Endodermal cell (in vitro differentiated cells): ENCODE results near the gene PERCC1. TPM values are rescaled to one million over a fixed set of nuclear protein-coding genes. Genes with fewer than 3 reads are reported as not detected.

ENCODE experiments used
- DNase-seq: peaks from one replicate; pipeline ENCODE4 v3.0.0-alpha.2; 2017
- H3K27ac ChIP-seq: 2 replicates; pipeline ENCODE4 v1.5.1; 2013; ENCODE audit warnings: mild to moderate bottlenecking, low read depth, low read length, moderate library complexity
- H3K27me3 ChIP-seq: 2 replicates; pipeline ENCODE4 v1.6.1; 2013; ENCODE audit warnings: mild to moderate bottlenecking, low read length, moderate library complexity; ENCODE audit not compliant: insufficient read depth, control insufficient read depth, poor library complexity, severe bottlenecking
- H3K36me3 ChIP-seq: 2 replicates; pipeline ENCODE4 v1.7.0; 2013; ENCODE audit warnings: mild to moderate bottlenecking, low read length, moderate library complexity; ENCODE audit not compliant: control insufficient read depth, insufficient read depth
- H3K4me1 ChIP-seq: one replicate; pipeline ENCODE4 v1.7.0; 2013; ENCODE audit warnings: low read length; ENCODE audit not compliant: control insufficient read depth, insufficient read depth
- H3K4me3 ChIP-seq: 2 replicates; pipeline ENCODE4 v1.5.1; 2013; ENCODE audit warnings: mild to moderate bottlenecking, low read length, moderate library complexity
- H3K9ac ChIP-seq: 2 replicates; pipeline ENCODE4 v1.6.1; 2013; ENCODE audit warnings: mild to moderate bottlenecking, low read length, moderate library complexity; ENCODE audit not compliant: poor library complexity, severe bottlenecking; ENCODE audit errors: extremely low read depth
- H3K9me3 ChIP-seq: 2 replicates; pipeline ENCODE4 v1.6.1; 2013; ENCODE audit warnings: mild to moderate bottlenecking, low read length, moderate library complexity; ENCODE audit not compliant: control insufficient read depth
- H3K27ac Mint-ChIP-seq: 2 replicates; pipeline ENCODE4 v1.8.0; 2020; ENCODE audit warnings: mixed read lengths
- H3K27me3 Mint-ChIP-seq: 2 replicates; pipeline ENCODE4 v1.8.0; 2021; ENCODE audit warnings: mild to moderate bottlenecking, mixed read lengths; ENCODE audit not compliant: insufficient read depth
- H3K36me3 Mint-ChIP-seq: 2 replicates; pipeline ENCODE4 v1.8.0; 2020; ENCODE audit warnings: low read depth, mixed read lengths
- H3K4me1 Mint-ChIP-seq: 2 replicates; pipeline ENCODE4 v1.8.0; 2020; ENCODE audit warnings: mixed read lengths
- H3K4me3 Mint-ChIP-seq: 2 replicates; pipeline ENCODE4 v1.8.0; 2020; ENCODE audit warnings: mild to moderate bottlenecking, moderate library complexity, mixed read lengths
- H3K9me3 Mint-ChIP-seq: 2 replicates; pipeline ENCODE4 v1.8.0; 2020; ENCODE audit warnings: mild to moderate bottlenecking, mixed read lengths
- CTCF ChIP-seq: fragments of 200-600 bp; sonication (generic); conservative IDR thresholded peaks from 2 replicates; pipeline ENCODE4 v1.5.0; 2021; ENCODE audit warnings: antibody characterized with exemption, mild to moderate bottlenecking
- WGBS, 2 experiments: methylation state at CpG; one replicate each; pipeline versions ENCODE4 v1.1.5 to v1.1.7; 2013; ENCODE audit warnings: missing lambda C conversion rate in 2 of 2, mixed read lengths in 1 of 2; ENCODE audit not compliant: insufficient coverage in 1 of 2, insufficient read length in 1 of 2; 5-methylcytosine and 5-hydroxymethylcytosine counted together
- total RNA-seq, 2 donors: library from RNA; stranded (reverse); fragmentation: NEBNext Ultra II Directional in 1 of 2; extraction: Animal tissue kit (Norgen Biotek cat#: 25700) in 1 of 2; gene quantifications; 2 replicates in 1 of 2; 3 replicates in 1 of 2; pipeline ENCODE4 v1.2.1, GENCODE V29; 2021

Gene PERCC1
- total RNA-seq, 2 donors from 2014 or later, result 0.51 to 0.79 TPM

GRCh38 chr16:1464196-1464893 lies 33.5 kb downstream of the PERCC1 start:
- no peak for TF ChIP-seq CTCF
- Mint-ChIP-seq H3K27me3 (no peaks in the 10 kb centered on the region), H3K36me3 (peaks cover 22% of the 10 kb centered on the region), H3K4me1 (no peaks in the 10 kb centered on the region), H3K27ac (no peak overlapping the region), H3K4me3 (no peak overlapping the region), H3K9me3 (no peaks in the 10 kb centered on the region)
- DNase-seq, result no peak
- H3K27ac ChIP-seq, result no peak overlapping the region
- H3K9ac ChIP-seq, result no peak overlapping the region
- no peaks in the 10 kb centered on the region for H3K9me3 ChIP-seq
- WGBS, 2 experiments, result 93 to 96% methylated on average over 30 to 41 of the region's 41 CpGs
- H3K27me3 ChIP-seq, result no peaks in the 10 kb centered on the region
- no peaks in the 10 kb centered on the region for H3K4me1 ChIP-seq
- H3K36me3 ChIP-seq, result peaks cover 14% of the 10 kb centered on the region
- no peak overlapping the region for H3K4me3 ChIP-seq

GRCh38 chr16:1464894-1465566 lies 34.2 kb downstream of the PERCC1 start:
- Mint-ChIP-seq H3K27me3 (no peaks in the 10 kb centered on the region), H3K4me3 (no peak overlapping the region), H3K4me1 (no peaks in the 10 kb centered on the region), H3K27ac (no peak overlapping the region), H3K36me3 (peaks cover 22% of the 10 kb centered on the region), H3K9me3 (no peaks in the 10 kb centered on the region)
- 91 to 94% methylated on average over 17 to 33 of the region's 33 CpGs for WGBS, 2 experiments
- Histone ChIP-seq H3K4me3 (no peak overlapping the region), H3K4me1 (no peaks in the 10 kb centered on the region), H3K9me3 (no peaks in the 10 kb centered on the region), H3K27me3 (no peaks in the 10 kb centered on the region), H3K9ac (no peak overlapping the region), H3K36me3 (peaks cover 14% of the 10 kb centered on the region), H3K27ac (no peak overlapping the region)
- no peak for TF ChIP-seq CTCF
- no peak for DNase-seq

GRCh38 chr16:1465567-1465915 lies 34.7 kb downstream of the PERCC1 start:
- no peak overlapping the region for H3K27ac Mint-ChIP-seq
- no peak overlapping the region for H3K9ac ChIP-seq
- no peak overlapping the region for H3K4me3 ChIP-seq
- no peaks in the 10 kb centered on the region for H3K9me3 ChIP-seq
- no peaks in the 10 kb centered on the region for H3K4me1 Mint-ChIP-seq
- H3K36me3 Mint-ChIP-seq, result peaks cover 22% of the 10 kb centered on the region
- H3K4me1 ChIP-seq, result no peaks in the 10 kb centered on the region
- no peaks in the 10 kb centered on the region for H3K27me3 Mint-ChIP-seq
- no peaks in the 10 kb centered on the region for H3K27me3 ChIP-seq
- DNase-seq, result no peak
- 93 to 97% methylated on average over 6 to 13 of the region's 13 CpGs for WGBS, 2 experiments
- no peaks in the 10 kb centered on the region for H3K9me3 Mint-ChIP-seq
- H3K4me3 Mint-ChIP-seq, result no peak overlapping the region
- peaks cover 9% of the 10 kb centered on the region for H3K36me3 ChIP-seq
- H3K27ac ChIP-seq, result no peak overlapping the region
- no peak for TF ChIP-seq CTCF
